ENCODE results near the gene ZNF485.
A peak's percentile ranks its signal among the peaks of the same experiment; 100 is the strongest.
"Not testable (repeated sequence)": the region's sequence is repeated elsewhere in the genome, so short reads cannot be mapped to it uniquely, and the experiment has no call there.

Gene ZNF485

GRCh38 chr10:43606323-43607198 is at the start of gene ZNF485:
ZNF485 (plus strand) TSS chr10:43606438; CDS start chr10:43607051, 613 bp downstream.
- peak; percentile 84 for DNase-seq (ENCODE audit: low spot score)

GRCh38 chr10:43557214-43557613 is 49.0 kb upstream of the ZNF485 start:
- no peak for DNase-seq (ENCODE audit: low spot score)

GRCh38 chr10:43569681-43570080 is 36.6 kb upstream of the ZNF485 start:
- no peak for DNase-seq (ENCODE audit: low spot score)

- no peak for DNase-seq (ENCODE audit: low spot score)
Measured at GRCh38 chr10:43570971-43571370, 35.3 kb upstream of the ZNF485 start.

- no peak for DNase-seq (ENCODE audit: low spot score)
Measured at GRCh38 chr10:43573250-43574000, 32.8 kb upstream of the ZNF485 start.

GRCh38 chr10:43574001-43574892 is 32.0 kb upstream of the ZNF485 start, which contains the start of gene ZNF239:
ZNF239 (minus strand) TSS chr10:43574616; CDS start chr10:43558079, 16,537 bp downstream.
- peak; percentile 89 for DNase-seq (ENCODE audit: low spot score)

- no peak for DNase-seq (ENCODE audit: low spot score)
Measured at GRCh38 chr10:43574906-43575305, 31.3 kb upstream of the ZNF485 start.

GRCh38 chr10:43576062-43576461 is 30.2 kb upstream of the ZNF485 start:
- DNase-seq (ENCODE audit: low spot score), result no peak

- DNase-seq (ENCODE audit: low spot score), result no peak
Measured at GRCh38 chr10:43576580-43576979, 29.7 kb upstream of the ZNF485 start.

GRCh38 chr10:43584051-43584450 is 22.2 kb upstream of the ZNF485 start:
- no peak for DNase-seq (ENCODE audit: low spot score)

- DNase-seq (ENCODE audit: low spot score), result no peak
Measured at GRCh38 chr10:43585046-43585445, 21.2 kb upstream of the ZNF485 start.

GRCh38 chr10:43585981-43586729 is 20.1 kb upstream of the ZNF485 start:
- no peak for DNase-seq (ENCODE audit: low spot score)

- DNase-seq (ENCODE audit: low spot score), result not testable (repeated sequence)
Measured at GRCh38 chr10:43586730-43587115, 19.5 kb upstream of the ZNF485 start.

- DNase-seq (ENCODE audit: low spot score), result no peak
Measured at GRCh38 chr10:43591303-43591904, 14.8 kb upstream of the ZNF485 start.

- DNase-seq (ENCODE audit: low spot score), result no peak
Measured at GRCh38 chr10:43594944-43595589, 11.2 kb upstream of the ZNF485 start.

- DNase-seq (ENCODE audit: low spot score), result no peak
Measured at GRCh38 chr10:43595739-43596298, 10.4 kb upstream of the ZNF485 start.

GRCh38 chr10:43596546-43596945 is 9.7 kb upstream of the ZNF485 start:
- DNase-seq (ENCODE audit: low spot score), result no peak

- no peak for DNase-seq (ENCODE audit: low spot score)
Measured at GRCh38 chr10:43598446-43598845, 7.8 kb upstream of the ZNF485 start.

GRCh38 chr10:43599333-43599732 is 6.9 kb upstream of the ZNF485 start:
- DNase-seq (ENCODE audit: low spot score), result no peak

GRCh38 chr10:43601576-43601975 is 4.7 kb upstream of the ZNF485 start:
- not testable (repeated sequence) for DNase-seq (ENCODE audit: low spot score)

All from ecto neural progenitor cell (in vitro differentiated cells).